GM12875 (cell line): ENCODE measurements around the gene MAML2.

ENCODE experiments used
- H3K4me3 ChIP-seq: one replicate; pipeline ENCODE4 v1.5.1; 2011; ENCODE audit warnings: low read depth, low read length, control low read depth
- CTCF ChIP-seq: IDR thresholded peaks from 2 replicates; pipeline ENCODE4 v1.5.1; 2011; ENCODE audit warnings: low read depth, mild to moderate bottlenecking, control low read depth, inconsistent platforms, low read length, moderate library complexity, borderline replicate concordance; ENCODE audit not compliant: insufficient read depth

Gene MAML2

GRCh38 chr11:96318399-96318798 lies 24.6 kb downstream of the MAML2 start:
- no peak overlapping the region for H3K4me3 ChIP-seq
- no peak for TF ChIP-seq CTCF

- no peak for TF ChIP-seq CTCF
- no peak overlapping the region for H3K4me3 ChIP-seq
Observed at GRCh38 chr11:96317985-96318384, 25.0 kb downstream of the MAML2 start.

GRCh38 chr11:96317571-96317970 lies 25.4 kb downstream of the MAML2 start:
- no peak for TF ChIP-seq CTCF
- no peak overlapping the region for H3K4me3 ChIP-seq

DNA sequence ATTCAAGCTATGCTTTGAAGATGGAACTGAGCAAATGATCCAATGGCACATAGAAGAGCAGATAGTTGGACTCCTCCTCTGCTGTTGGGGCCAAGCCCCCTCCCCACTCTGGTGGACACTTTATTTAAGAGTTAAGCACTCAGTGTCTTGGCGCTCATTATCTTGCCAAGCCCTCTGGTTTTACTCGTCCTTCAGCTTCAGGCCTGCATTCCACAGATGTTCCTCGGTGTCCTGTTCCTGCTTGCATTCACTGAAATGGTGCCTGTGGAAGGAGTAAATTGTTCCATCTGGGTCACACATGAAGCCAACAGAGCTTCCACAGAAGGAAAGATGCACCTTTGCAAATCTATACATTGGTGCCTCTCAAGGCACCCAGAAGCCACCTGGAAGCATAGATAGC lies 26.1 kb downstream of the MAML2 start:
- TF ChIP-seq CTCF, result no peak
- H3K4me3 ChIP-seq, result no peak overlapping the region

DNA sequence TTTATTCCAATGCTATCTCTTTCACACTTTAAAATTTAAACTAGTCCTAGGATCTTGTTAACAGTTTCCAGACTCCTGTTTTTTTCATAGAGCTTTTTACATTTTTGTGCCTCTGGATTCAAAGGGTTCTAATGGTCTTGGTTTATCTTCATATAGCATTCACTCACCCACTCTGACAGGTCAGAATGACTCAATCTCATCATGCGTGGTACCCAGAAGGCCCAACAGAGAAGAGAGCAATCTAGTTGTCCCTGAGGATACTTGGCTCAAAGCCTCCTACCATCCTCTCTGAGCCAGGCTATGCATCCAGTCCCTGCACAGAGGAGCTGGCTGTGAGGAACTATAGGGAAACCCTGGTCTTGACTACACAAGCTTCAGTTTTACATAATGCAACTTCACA lies 27.5 kb downstream of the MAML2 start:
- no peak overlapping the region for H3K4me3 ChIP-seq
- no peak for TF ChIP-seq CTCF

- TF ChIP-seq CTCF, result no peak
Observed at GRCh38 chr11:96314326-96315020, 28.5 kb downstream of the MAML2 start.

DNA sequence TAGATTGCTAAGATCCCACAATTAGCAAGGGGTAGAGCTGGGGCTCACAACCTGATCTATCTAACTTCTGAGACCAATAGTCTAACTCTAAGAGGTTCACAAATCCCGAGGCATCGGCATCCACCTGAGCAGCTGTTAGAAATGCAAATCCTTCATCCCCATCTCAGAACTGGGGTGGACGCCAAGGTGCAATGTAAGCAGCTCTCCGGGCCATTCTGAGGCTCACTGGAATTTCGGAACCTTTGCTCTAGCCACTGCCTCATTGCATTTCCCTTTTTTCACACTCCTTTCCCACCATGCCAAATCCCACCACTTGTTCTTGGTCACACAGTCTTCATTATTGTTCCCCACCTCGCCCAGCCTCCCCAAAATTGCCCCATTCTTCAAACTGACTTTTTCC lies 29.8 kb downstream of the MAML2 start:
- no peak for TF ChIP-seq CTCF
- no peak overlapping the region for H3K4me3 ChIP-seq

More at GRCh38 chr11:96314326-96315020, 28.5 kb downstream of the MAML2 start:
- no peak overlapping the region for H3K4me3 ChIP-seq
